ENCODE measurements around the gene UAP1L1.
"Not testable (repeated sequence)": the region's sequence is repeated elsewhere in the genome, so short reads cannot be mapped to it uniquely, and the experiment has no call there.

Gene UAP1L1

DNA sequence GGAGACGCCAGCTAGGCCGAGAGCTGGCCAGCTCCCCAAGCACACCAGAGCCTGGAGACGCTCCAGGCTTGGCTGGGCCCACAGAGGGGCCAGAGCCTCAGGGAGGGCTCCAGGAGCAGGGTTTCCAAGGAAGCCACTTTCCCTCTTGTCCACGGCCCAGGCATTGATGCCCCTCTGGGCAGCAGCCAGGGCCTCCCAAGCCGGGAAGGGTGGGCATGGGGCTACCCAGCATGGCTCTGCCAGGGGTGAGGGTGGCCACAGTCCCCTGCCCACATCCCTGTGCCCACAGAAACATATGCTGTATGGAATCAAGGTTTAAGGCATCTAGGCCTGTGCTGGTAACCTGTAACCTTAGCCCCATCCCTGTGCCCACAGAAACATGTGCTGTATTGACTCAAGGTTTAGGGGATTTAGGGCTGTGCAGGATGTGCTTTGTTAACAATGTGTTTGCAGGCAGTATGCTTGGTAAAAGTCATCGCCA, 38.8 kb downstream of the UAP1L1 start:
- no peaks in the 10 kb centered on the region for H3K9me3 Mint-ChIP-seq
- peak overlapping the region; percentile 65 for H3K4me3 Mint-ChIP-seq
- DNase-seq (ENCODE audit: low spot score in 2 of 2) (no peak), ATAC-seq (no peak)
- peaks cover 11% of the 10 kb centered on the region for H3K36me3 Mint-ChIP-seq
- peaks cover 14% of the 10 kb centered on the region for H3K4me1 Mint-ChIP-seq
- no peak overlapping the region for H3K27ac Mint-ChIP-seq

DNA sequence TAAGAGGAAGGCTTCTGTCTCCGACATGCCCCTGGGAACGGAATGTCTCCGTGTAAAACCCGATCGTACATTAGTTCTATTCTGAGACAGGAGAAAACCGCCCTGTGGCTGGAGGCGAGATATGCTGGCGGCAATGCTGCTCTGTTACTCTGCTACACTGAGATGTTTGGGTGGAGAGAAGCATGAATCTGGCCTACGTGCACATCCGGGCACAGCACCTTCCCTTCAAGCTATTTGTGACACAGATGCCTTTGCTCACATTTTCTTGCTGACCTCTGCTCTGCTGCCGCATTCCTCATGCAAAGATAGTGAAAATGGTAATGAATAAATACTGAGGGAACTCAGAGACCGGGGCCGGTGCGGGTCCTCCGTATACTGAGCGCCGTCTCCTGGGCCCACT, 39.4 kb downstream of the UAP1L1 start:
- DNase-seq (ENCODE audit: low spot score in 2 of 2) (no peak), ATAC-seq (no peak)
- no peak overlapping the region for H3K4me3 Mint-ChIP-seq
- H3K9me3 Mint-ChIP-seq, result no peaks in the 10 kb centered on the region
- H3K36me3 Mint-ChIP-seq, result peaks cover 4% of the 10 kb centered on the region
- no peak overlapping the region for H3K27ac Mint-ChIP-seq
- peaks cover 14% of the 10 kb centered on the region for H3K4me1 Mint-ChIP-seq

- DNase-seq (ENCODE audit: low spot score in 2 of 2) (no peak), ATAC-seq (no peak)
- Mint-ChIP-seq H3K4me1 (peaks cover 20% of the 10 kb centered on the region), H3K4me3 (no peak overlapping the region), H3K36me3 (no peaks in the 10 kb centered on the region), H3K27ac (no peak overlapping the region), H3K9me3 (no peaks in the 10 kb centered on the region)
Observed at GRCh38 chr9:137117269-137117731, 40.0 kb downstream of the UAP1L1 start.

- not testable (repeated sequence) for H3K4me3 Mint-ChIP-seq; DNase-seq (ENCODE audit: low spot score in 2 of 2); H3K9me3 Mint-ChIP-seq; H3K36me3 Mint-ChIP-seq; ATAC-seq; H3K27ac Mint-ChIP-seq
- peaks cover 16% of the 10 kb centered on the region for H3K4me1 Mint-ChIP-seq
Observed at GRCh38 chr9:137118092-137118603, 40.8 kb downstream of the UAP1L1 start.

- not testable (repeated sequence) for H3K36me3 Mint-ChIP-seq, ATAC-seq
- H3K4me1 Mint-ChIP-seq, result peaks cover 18% of the 10 kb centered on the region
Observed at GRCh38 chr9:137121927-137122795, 44.8 kb downstream of the UAP1L1 start.

GRCh38 chr9:137122796-137123467, 45.6 kb downstream of the UAP1L1 start:
- H3K4me3 Mint-ChIP-seq; H3K27ac Mint-ChIP-seq; DNase-seq (ENCODE audit: low spot score in 2 of 2); H3K36me3 Mint-ChIP-seq; H3K9me3 Mint-ChIP-seq; ATAC-seq: not testable (repeated sequence)
- H3K4me1 Mint-ChIP-seq, result peaks cover 24% of the 10 kb centered on the region

More at GRCh38 chr9:137121927-137122795, 44.8 kb downstream of the UAP1L1 start:
- DNase-seq (ENCODE audit: low spot score in 2 of 2); H3K27ac Mint-ChIP-seq; H3K9me3 Mint-ChIP-seq; H3K4me3 Mint-ChIP-seq: not testable (repeated sequence)

DNA sequence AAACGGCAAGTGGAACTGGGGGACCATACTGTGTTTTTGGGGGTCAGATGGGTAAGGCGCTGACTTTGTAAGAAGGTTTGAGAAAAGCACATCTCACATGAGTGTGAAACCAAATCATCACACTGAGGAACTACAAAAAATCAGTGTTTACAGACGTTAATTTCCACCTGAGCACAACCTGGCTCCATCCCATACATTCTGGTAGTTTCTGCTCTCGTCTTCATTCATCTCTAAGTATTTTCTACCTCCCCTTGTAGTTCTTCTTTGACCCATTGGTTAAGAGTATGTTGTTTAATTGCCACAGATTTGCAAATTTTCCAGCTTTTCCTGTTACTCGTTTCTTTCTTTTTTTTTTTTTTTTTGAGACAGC, 46.1 kb downstream of the UAP1L1 start:
- no peak overlapping the region for H3K4me3 Mint-ChIP-seq
- peaks cover 29% of the 10 kb centered on the region for H3K4me1 Mint-ChIP-seq
- no peak for ATAC-seq
- no peak overlapping the region for H3K27ac Mint-ChIP-seq
- no peak for DNase-seq (ENCODE audit: low spot score in 2 of 2)
- H3K36me3 Mint-ChIP-seq, result peaks cover 8% of the 10 kb centered on the region
- H3K9me3 Mint-ChIP-seq, result no peaks in the 10 kb centered on the region

DNA sequence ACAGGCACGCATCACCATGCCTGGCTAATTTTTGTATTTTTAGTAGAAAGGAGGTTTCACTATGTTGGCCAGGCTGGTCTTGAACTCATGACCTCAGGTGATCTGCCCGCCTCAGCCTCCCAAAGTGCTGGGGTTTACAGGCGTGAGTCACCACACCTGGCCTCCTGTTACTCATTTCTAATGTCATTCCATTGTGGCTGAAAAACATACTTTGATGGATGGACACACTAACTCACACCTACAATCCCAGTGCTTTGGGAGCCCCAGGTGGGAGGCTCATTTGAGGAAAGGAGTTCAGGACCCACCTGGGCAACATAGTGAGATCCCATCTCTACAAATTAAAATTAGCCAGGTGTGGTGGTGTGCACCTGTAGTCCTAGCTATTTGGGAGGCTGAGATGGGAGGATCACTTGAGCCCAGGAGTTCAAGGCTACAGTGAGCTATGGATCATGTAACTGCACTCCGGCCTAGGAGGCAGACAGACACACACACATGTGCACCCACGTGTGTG, 46.7 kb downstream of the UAP1L1 start:
- H3K9me3 Mint-ChIP-seq; H3K4me3 Mint-ChIP-seq; ATAC-seq; H3K36me3 Mint-ChIP-seq; H3K27ac Mint-ChIP-seq; DNase-seq (ENCODE audit: low spot score in 2 of 2): not testable (repeated sequence)
- peaks cover 32% of the 10 kb centered on the region for H3K4me1 Mint-ChIP-seq

DNA sequence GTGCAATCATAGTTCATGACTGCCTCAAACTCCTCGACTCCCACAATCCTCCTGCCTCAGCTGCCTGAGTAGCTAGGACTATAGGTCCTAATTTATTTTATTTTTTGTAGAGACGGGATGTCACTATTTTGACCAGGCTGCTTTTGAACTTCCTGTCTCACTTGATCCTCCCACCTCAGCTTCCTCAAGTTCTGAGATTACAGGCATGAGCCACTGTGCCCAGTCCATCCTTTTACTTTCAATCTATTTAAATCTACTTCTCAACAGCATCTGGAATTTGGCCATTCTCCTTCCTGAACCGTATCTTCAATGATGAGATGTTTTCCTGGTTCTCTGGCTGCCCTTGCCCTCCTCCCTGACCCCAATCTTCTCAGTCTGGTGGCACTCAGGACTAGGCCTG, 49.5 kb downstream of the UAP1L1 start:
- ATAC-seq (no peak), DNase-seq (ENCODE audit: low spot score in 2 of 2) (no peak)
- peak overlapping the region; percentile 89 for H3K4me3 Mint-ChIP-seq
- H3K27ac Mint-ChIP-seq, result peak overlapping the region; percentile 94
- no peaks in the 10 kb centered on the region for H3K9me3 Mint-ChIP-seq
- H3K36me3 Mint-ChIP-seq, result peaks cover 8% of the 10 kb centered on the region
- H3K4me1 Mint-ChIP-seq, result peaks cover 29% of the 10 kb centered on the region

DNA sequence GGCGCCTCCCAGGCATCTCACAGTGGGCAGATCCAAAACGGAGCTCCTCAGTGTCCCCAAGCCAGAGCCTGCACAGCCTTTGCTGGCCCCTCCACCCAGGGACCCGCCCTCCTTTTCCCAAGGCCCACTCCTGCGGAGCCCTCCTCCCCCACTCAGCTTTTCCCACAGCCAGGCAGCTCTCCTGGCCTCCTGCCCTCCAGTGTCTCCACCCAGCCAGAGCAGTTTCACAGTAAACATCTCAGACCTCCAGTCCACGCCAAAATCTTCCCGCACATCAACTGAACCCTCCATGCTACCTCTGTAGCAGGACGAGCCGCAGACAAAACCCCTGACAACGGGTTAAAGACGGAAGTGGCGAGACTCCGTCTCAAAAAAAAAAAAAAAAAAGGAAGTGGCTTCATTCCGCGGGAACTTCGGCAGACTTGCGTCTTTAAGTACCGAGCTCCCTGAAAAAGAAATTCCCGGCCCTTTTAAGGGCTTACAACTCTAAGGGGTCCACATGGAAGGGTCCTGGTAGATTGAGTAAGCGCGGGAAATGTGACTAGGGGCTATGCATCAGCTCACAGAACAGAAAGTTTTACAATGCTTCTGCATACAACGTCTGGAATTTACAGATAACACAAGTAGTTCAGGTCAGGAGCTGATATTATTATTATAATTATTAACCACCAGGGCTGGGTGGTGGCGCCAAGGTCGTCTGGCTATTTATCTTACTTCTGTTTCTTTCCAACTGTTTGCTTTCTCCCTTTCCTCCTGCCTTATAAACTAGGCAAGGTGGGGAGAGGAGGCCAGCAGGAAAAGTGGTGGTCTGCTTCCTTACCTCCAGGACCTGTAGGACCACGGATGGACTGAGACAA, 50.2 kb downstream of the UAP1L1 start:
- Mint-ChIP-seq H3K36me3 (peaks cover 8% of the 10 kb centered on the region), H3K4me3 (peak overlapping the region; percentile 89), H3K4me1 (peaks cover 23% of the 10 kb centered on the region), H3K27ac (peak overlapping the region; percentile 94), H3K9me3 (no peaks in the 10 kb centered on the region)
- ATAC-seq (no peak), DNase-seq (ENCODE audit: low spot score in 2 of 2) (no peak)

DNA sequence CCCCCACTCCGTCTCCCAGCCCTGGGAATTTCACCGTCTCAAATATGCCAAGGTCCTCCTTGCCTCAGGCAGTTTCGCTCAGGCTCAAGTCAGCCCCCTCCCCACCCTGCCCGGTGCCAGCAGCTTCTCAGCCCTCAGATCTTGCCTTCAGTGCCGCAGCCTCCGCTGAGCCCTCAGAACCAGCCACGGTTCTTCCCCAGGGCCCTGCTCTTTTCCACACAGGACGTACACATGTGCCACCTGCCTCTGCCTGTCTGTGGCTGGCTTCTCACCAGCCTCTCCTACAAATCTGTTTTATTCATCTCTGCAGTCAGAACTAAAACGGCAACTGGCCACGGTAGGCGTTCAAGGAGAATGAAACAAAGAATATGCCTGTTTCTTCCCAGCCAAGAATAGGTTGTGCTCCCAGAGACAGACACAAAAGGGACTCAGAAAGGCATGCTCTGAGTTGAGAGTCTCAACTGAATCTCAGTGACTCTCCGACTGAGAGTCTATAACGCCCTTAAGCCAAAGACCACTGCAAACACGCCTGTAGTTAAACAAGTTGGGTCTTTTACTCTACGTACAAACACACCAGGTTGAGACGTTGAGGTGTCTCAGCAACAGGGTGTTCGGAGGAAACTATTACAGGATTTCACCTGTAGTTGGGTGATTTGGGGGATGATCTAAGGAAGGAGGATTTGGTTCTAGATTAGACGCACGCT, 51.0 kb downstream of the UAP1L1 start:
- peak overlapping the region; percentile 89 for H3K4me3 Mint-ChIP-seq
- DNase-seq (ENCODE audit: low spot score in 2 of 2) (no peak), ATAC-seq (no peak)
- peaks cover 23% of the 10 kb centered on the region for H3K4me1 Mint-ChIP-seq
- H3K9me3 Mint-ChIP-seq, result no peaks in the 10 kb centered on the region
- H3K36me3 Mint-ChIP-seq, result peaks cover 8% of the 10 kb centered on the region
- peak overlapping the region; percentile 94 for H3K27ac Mint-ChIP-seq

DNA sequence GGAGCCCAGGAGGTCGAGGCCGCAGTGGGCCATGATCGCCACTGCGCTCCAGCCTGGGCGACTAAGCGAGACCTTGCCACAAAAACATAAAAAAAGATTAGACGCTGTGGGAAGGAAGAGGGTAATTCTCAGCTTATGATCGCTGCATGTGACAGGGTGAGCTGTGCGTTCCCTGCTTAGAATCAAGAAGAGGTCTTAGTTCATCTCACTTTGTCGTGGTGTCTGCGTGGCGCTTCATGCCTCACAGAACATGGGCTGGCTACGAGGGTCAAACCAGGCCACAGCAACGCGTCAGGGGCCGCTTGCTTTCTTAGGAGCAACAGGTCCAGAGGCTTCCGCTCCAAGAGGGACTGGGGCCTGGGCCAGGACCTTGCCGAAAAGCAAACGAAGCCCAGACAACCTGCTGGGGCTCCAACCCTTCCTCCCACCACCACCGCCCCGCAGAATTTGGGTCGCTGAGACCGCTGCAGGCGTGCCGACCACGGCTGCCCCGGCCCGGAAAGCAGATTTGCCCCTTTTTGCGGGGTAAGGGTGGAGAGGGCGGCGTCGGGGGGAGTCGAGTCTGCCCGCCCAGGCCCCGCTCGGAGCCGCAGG, 51.6 kb downstream of the UAP1L1 start:
- Mint-ChIP-seq H3K27ac (peak overlapping the region; percentile 94), H3K9me3 (no peaks in the 10 kb centered on the region)
- peak; percentile 16 for ATAC-seq

DNA sequence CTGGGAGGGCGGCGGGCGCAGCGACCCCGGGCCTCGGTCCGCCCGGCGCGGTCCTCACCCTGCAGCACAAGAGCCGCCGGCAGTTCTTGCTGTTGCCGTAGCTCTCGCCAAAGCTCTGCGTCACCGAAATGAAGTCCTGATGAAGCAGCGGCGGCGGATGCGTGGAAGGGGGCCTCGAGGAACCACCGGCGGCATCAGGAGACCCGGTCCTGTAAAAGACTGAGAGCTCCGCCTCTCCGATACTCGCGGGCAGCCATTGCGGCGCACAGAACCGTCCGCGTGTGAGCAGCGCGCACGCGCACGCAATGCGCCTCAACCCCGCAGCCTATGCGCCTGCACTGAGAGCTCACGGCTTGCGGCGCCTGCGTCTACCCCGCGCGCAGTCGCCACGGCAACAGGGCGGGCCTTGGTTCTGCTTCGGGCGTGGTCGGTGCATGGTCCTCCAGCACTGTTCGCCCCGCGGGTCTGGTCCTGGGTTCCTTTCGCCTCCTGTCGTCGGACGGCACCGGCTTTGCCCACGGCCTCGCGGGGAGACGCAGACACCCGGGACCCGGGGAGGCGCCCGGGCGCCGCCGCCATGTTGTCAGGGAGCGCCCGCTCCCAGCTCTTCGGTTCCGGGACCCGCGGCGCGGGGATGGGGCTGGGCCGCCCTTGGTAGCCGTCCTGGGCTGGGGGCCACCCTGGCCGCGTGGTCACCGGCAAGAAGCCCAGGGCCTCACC, 52.3 kb downstream of the UAP1L1 start:
- peaks cover 23% of the 10 kb centered on the region for H3K4me1 Mint-ChIP-seq
- H3K27ac Mint-ChIP-seq, result peak overlapping the region; percentile 94
- H3K4me3 Mint-ChIP-seq, result peak overlapping the region; percentile 89
- no peaks in the 10 kb centered on the region for H3K9me3 Mint-ChIP-seq
- DNase-seq (ENCODE audit: low spot score in 2 of 2) (peak; percentile 75 to 93), ATAC-seq (peak; percentile 98)
- H3K36me3 Mint-ChIP-seq, result peaks cover 8% of the 10 kb centered on the region

More for the DNA sequence above, 51.6 kb downstream of the UAP1L1 start:
- H3K36me3 Mint-ChIP-seq, result peaks cover 8% of the 10 kb centered on the region
- H3K4me1 Mint-ChIP-seq, result peaks cover 23% of the 10 kb centered on the region
- peak overlapping the region; percentile 89 for H3K4me3 Mint-ChIP-seq
- peak in 1 of 2 donors; percentile 69 for DNase-seq (ENCODE audit: low spot score in 2 of 2)
